22Rv1 (cell line): ENCODE results near the gene NPC2.

Experiments used
- ZFX ChIP-seq: fragments of 450-650 bp; IDR thresholded peaks from 2 replicates; pipeline ENCODE4 v1.6.1; 2017; ENCODE audit warnings: antibody characterized with exemption, borderline replicate concordance
- TF ChIP-seq, protein P1 (sequence below): fragments of 450-650 bp; IDR thresholded peaks from 2 replicates; pipeline ENCODE4 v1.5.1; 2017; ENCODE audit warnings: mild to moderate bottlenecking

DNA sequence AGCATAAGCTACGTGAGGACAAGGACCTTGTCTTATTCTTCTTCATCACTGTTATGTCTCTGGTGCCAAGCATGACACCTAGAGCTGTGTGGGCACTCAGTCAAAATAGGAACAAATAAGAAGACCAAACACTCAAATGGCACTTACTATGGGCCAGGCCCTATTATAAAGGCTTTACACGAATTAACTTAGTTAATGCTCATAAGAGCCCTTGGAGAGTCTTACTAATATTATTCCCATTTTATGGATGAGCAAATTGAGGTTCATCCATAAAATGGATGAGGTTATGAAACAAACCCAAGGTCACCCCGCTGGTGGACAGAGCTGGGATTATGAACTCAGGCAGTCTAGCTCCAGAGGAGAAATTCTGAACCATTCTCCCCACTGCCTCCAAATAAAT lies 48.1 kb upstream of the NPC2 start:
- TF ChIP-seq, protein P1, sequence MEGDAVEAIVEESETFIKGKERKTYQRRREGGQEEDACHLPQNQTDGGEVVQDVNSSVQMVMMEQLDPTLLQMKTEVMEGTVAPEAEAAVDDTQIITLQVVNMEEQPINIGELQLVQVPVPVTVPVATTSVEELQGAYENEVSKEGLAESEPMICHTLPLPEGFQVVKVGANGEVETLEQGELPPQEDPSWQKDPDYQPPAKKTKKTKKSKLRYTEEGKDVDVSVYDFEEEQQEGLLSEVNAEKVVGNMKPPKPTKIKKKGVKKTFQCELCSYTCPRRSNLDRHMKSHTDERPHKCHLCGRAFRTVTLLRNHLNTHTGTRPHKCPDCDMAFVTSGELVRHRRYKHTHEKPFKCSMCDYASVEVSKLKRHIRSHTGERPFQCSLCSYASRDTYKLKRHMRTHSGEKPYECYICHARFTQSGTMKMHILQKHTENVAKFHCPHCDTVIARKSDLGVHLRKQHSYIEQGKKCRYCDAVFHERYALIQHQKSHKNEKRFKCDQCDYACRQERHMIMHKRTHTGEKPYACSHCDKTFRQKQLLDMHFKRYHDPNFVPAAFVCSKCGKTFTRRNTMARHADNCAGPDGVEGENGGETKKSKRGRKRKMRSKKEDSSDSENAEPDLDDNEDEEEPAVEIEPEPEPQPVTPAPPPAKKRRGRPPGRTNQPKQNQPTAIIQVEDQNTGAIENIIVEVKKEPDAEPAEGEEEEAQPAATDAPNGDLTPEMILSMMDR: no peak
- TF ChIP-seq ZFX: no peak
